Activated CD8-positive, alpha-beta T cell treated with anti-CD3 and anti-CD28 coated beads for 36 hours (primary cell): Measurements from ENCODE around the gene ALPI. TPM values are rescaled to one million over a fixed set of nuclear protein-coding genes. Genes with fewer than 3 reads are reported as not detected.

Source experiments
- ATAC-seq: fragments of 200-7000 bp; cut with Tn5 transposase; one replicate; pipeline ENCODE4 v1.10.0; 2021; ENCODE audit warnings: mild to moderate bottlenecking, moderate library complexity
- CTCF ChIA-PET: fragments of 350-600 bp; sonication (Branson Sonifier 250); formaldehyde crosslinking; loops from one replicate; lab custom pipeline; 2021; ENCODE audit warnings: antibody characterized with exemption; lab: Charles Lee
- POLR2A ChIA-PET: fragments of 350-600 bp; sonication (Branson Sonifier 250); formaldehyde crosslinking; loops from one replicate; lab custom pipeline; 2021; ENCODE audit warnings: antibody characterized with exemption; lab: Charles Lee
- DNase-seq: peaks from one replicate; pipeline ENCODE4 v3.0.0-alpha.2; 2020
- H3K27ac Mint-ChIP-seq: one replicate; pipeline ENCODE4 v1.8.0; 2021; ENCODE audit warnings: mild to moderate bottlenecking, mixed read lengths
- H3K27me3 Mint-ChIP-seq: one replicate; pipeline ENCODE4 v1.8.0; 2021; ENCODE audit warnings: mixed read lengths
- H3K36me3 Mint-ChIP-seq: one replicate; pipeline ENCODE4 v1.8.0; 2021; ENCODE audit warnings: low read depth, mixed read lengths
- H3K4me1 Mint-ChIP-seq: one replicate; pipeline ENCODE4 v1.8.0; 2021; ENCODE audit warnings: low read depth, mixed read lengths
- H3K4me3 Mint-ChIP-seq: one replicate; pipeline ENCODE4 v1.8.0; 2021; ENCODE audit warnings: mild to moderate bottlenecking, moderate library complexity, mixed read lengths
- H3K9me3 Mint-ChIP-seq: one replicate; pipeline ENCODE4 v1.8.0; 2021; ENCODE audit warnings: mixed read lengths
- intact Hi-C: fragments of 100-400 bp; cut with micrococcal nuclease; formaldehyde crosslinking; loops from one replicate; pipeline ENCODE4 v1.10.0; 2022
- total RNA-seq, 2 experiments: library from RNA; stranded (reverse); gene quantifications; one replicate each; pipeline ENCODE4 v1.2.3, GENCODE V29; 2021
- TF ChIP-seq, protein P1 (sequence below): fragments of 200-600 bp; IDR thresholded peaks from one replicate; pipeline ENCODE4 v1.8.0; 2022; ENCODE audit warnings: antibody characterized with exemption, mild to moderate bottlenecking

ALPI gene
- total RNA-seq, 2 experiments from 2014 or later: not detected

DNA sequence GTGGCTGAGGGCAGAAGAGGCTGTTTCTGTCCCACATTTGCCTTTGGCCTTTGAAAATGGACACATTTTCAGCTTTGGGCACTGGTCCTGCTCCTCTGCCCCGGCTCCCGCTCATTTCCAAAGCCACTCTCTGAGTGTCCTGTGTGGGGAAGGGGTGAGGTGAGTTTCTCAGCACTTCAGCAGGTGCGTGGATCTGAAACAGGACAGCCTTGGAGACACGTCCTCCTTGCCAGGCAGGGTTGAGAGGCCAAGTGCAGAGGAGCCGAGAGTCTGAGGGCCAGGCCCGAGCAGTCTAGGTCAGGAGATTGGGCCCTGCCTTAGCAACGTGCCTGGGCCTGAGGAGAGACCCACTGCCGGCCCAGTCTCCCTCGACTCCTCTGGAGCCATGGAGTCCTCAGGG is 21.9 kb upstream of the ALPI start:
- no peaks in the 10 kb centered on the region for H3K4me1 Mint-ChIP-seq
- no peaks in the 10 kb centered on the region for H3K9me3 Mint-ChIP-seq
- CTCF ChIA-PET: interaction anchor here (1.0 to 1.4 kb wide), 2 partner anchors 13 to 534 kb away, joined by 3 to 4 read pairs; no protein-coding TSS in a partner anchor
- POLR2A ChIA-PET: no interaction called here
- no peak overlapping the region for H3K27ac Mint-ChIP-seq
- no peaks in the 10 kb centered on the region for H3K27me3 Mint-ChIP-seq
- ATAC-seq (no peak), DNase-seq (no peak)
- intact Hi-C loops: no loop called here
- no peaks in the 10 kb centered on the region for H3K36me3 Mint-ChIP-seq
- TF ChIP-seq, protein P1, sequence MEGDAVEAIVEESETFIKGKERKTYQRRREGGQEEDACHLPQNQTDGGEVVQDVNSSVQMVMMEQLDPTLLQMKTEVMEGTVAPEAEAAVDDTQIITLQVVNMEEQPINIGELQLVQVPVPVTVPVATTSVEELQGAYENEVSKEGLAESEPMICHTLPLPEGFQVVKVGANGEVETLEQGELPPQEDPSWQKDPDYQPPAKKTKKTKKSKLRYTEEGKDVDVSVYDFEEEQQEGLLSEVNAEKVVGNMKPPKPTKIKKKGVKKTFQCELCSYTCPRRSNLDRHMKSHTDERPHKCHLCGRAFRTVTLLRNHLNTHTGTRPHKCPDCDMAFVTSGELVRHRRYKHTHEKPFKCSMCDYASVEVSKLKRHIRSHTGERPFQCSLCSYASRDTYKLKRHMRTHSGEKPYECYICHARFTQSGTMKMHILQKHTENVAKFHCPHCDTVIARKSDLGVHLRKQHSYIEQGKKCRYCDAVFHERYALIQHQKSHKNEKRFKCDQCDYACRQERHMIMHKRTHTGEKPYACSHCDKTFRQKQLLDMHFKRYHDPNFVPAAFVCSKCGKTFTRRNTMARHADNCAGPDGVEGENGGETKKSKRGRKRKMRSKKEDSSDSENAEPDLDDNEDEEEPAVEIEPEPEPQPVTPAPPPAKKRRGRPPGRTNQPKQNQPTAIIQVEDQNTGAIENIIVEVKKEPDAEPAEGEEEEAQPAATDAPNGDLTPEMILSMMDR: no peak
- H3K4me3 Mint-ChIP-seq: no peak overlapping the region

DNA sequence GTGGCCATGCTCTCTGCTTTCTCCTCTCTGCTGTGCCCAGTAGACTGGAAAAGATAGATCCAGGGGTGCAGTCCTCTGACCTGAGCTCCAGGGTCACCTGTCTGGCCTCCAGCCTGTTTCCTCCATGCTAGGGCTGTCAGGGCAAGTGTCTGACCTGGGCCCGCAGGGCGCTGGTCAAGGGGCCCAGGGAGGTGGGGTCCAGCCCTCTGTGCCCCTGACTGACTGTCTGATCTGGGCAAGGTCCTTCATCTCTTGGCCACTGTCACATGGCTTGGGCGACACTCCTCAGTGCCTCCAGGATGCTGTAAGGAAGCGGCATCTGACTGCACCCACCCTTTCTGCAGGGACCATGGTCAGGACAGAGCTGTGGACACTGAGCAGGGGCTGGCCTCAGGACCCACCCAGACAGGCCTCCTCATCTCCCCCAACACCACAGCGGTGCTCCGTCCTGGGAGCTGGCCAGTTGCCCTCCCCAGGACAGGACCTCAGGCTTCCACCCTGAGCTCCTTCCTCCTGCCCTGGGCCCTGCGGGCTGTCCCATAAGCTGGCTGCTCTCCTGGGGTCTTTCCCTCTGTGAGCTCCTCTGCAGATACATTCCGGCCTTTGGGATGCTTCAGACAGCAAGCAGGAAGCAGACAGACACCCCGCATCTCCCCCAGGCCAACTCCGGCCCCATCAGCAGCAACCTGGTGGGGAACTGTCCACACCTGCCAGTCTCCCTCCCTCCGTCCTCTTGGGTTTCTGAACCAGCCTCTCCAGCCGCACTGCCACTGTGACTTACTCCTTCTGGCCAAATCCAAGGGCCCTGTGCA is 21.2 kb upstream of the ALPI start:
- intact Hi-C loops: no loop called here
- H3K4me1 Mint-ChIP-seq: peaks cover under 1% of the 10 kb centered on the region
- DNase-seq: no peak
- CTCF ChIA-PET: interaction anchor here (1.0 to 1.2 kb wide), 2 partner anchors 20 to 534 kb away, joined by 4 read pairs; no protein-coding TSS in a partner anchor
- no peaks in the 10 kb centered on the region for H3K9me3 Mint-ChIP-seq
- TF ChIP-seq, protein P1: no peak
- H3K4me3 Mint-ChIP-seq: no peak overlapping the region
- no peak overlapping the region for H3K27ac Mint-ChIP-seq
- ATAC-seq: no peak
- POLR2A ChIA-PET: no interaction called here
- H3K27me3 Mint-ChIP-seq: peaks cover under 1% of the 10 kb centered on the region
- H3K36me3 Mint-ChIP-seq: no peaks in the 10 kb centered on the region

DNA sequence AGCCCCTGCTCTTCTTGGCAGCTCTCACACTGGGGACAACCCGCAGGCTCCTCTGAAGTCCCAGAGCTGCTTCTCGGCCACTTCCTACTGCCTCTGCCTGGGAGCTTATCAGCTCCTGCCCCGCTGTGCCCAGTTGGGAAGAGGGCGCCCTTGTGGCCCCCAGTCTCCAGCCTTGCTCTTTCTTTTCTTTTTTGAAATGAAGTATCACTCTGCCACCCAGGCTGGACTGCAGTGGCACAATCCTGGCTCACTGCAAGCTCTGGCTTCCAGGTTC is 20.6 kb upstream of the ALPI start:
- DNase-seq (no peak), ATAC-seq (no peak)
- Mint-ChIP-seq H3K4me3 (no peak overlapping the region), H3K27ac (no peak overlapping the region), H3K27me3 (peaks cover 1% of the 10 kb centered on the region), H3K9me3 (no peaks in the 10 kb centered on the region), H3K36me3 (no peaks in the 10 kb centered on the region), H3K4me1 (peaks cover 5% of the 10 kb centered on the region)
- TF ChIP-seq, protein P1: no peak
- POLR2A ChIA-PET: no interaction called here
- intact Hi-C loops: no loop called here
- CTCF ChIA-PET: interaction anchor here (1.0 to 1.2 kb wide), 2 partner anchors 21 to 535 kb away, joined by 4 read pairs; no protein-coding TSS in a partner anchor

DNA sequence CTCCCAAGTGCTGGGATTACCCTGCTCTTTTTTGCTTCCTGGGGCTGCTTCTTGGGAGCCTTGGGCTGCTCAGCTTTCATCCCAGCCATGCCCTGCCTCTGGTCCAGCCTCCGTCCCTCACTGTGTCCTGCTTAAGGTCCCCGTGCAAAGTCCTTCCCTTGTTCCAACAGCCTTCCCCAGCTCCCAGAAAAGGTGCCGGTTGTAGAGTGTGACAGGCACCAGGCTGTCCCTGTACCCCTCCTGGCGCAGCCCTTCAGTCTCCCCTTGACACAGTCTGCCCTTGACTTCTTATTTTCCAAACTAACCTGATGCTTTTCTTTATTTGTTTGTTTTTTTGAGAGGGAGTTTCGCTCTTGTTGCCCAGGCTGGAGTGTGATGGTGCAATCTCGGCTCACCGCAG is 20.1 kb upstream of the ALPI start:
- H3K9me3 Mint-ChIP-seq: no peaks in the 10 kb centered on the region
- ChIA-PET CTCF (interaction anchor here (1.2 kb wide), 1 partner anchor 21 kb away, joined by 4 read pairs; no protein-coding TSS in a partner anchor), POLR2A (no interaction called here)
- H3K27me3 Mint-ChIP-seq: peaks cover 1% of the 10 kb centered on the region
- DNase-seq (no peak), ATAC-seq (no peak)
- H3K4me3 Mint-ChIP-seq: no peak overlapping the region
- intact Hi-C loops: no loop called here
- TF ChIP-seq, protein P1: no peak
- H3K36me3 Mint-ChIP-seq: no peaks in the 10 kb centered on the region
- H3K4me1 Mint-ChIP-seq: peaks cover 5% of the 10 kb centered on the region
- no peak overlapping the region for H3K27ac Mint-ChIP-seq
